ENCODE measurements around the gene MTMR4.

DNA sequence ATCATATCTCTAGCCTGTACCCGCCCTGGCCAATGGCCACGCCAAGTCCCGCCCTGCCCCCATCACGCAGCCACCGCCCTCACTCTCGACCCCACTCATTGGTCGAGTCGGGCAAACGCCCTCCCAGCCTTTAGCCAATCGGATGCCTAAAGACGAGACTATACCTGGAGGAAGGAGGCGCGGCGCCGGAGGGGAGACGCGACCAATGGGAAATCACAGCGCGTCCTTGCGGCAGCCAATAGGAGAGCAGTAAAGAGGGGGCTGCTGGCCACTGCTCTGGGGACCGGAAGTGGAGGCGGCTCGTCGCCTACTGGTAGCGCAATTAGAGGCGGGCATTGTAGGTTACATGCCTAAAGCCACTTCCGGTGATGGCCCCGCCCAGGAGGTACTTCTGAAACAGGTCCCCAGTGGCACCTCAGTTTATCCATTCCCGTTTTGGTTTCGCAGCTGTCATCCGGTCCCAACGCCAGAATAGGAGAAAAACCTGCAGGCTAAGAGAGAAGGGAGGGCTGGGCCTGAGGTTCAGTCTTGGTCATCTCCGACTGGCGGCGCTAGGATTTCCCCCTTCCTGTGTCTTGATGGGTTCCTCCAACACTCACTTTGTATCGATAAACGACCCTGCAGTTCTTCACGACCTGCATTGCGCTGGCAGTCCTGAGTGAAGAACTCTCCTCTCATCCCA, 3.6 kb upstream of the MTMR4 start:
- TF ChIP-seq, protein P1, sequence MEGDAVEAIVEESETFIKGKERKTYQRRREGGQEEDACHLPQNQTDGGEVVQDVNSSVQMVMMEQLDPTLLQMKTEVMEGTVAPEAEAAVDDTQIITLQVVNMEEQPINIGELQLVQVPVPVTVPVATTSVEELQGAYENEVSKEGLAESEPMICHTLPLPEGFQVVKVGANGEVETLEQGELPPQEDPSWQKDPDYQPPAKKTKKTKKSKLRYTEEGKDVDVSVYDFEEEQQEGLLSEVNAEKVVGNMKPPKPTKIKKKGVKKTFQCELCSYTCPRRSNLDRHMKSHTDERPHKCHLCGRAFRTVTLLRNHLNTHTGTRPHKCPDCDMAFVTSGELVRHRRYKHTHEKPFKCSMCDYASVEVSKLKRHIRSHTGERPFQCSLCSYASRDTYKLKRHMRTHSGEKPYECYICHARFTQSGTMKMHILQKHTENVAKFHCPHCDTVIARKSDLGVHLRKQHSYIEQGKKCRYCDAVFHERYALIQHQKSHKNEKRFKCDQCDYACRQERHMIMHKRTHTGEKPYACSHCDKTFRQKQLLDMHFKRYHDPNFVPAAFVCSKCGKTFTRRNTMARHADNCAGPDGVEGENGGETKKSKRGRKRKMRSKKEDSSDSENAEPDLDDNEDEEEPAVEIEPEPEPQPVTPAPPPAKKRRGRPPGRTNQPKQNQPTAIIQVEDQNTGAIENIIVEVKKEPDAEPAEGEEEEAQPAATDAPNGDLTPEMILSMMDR (IDR thresholded peaks at IDR 0.05) = no peak
- TF ChIP-seq POLR2A (IDR thresholded peaks at IDR 0.05) = no peak

Measured in lower leg skin (tissue), 3 donors.